Keratinocyte (primary cell): ENCODE measurements around the gene RAP2A. TPM values are rescaled to one million over a fixed set of nuclear protein-coding genes. Genes with fewer than 3 reads are reported as not detected.

Experiments
- DNase-seq: peaks from one replicate; pipeline ENCODE4 v3.0.0-alpha.2; 2011; ENCODE audit warnings: low read depth, missing footprints, low spot score
- FAIRE-seq: peaks from 2 replicates; lab custom pipeline; 2011; peaks lifted over from hg19 to GRCh38; lab: Jason Lieb, UNC
- H2AFZ ChIP-seq: 2 replicates; pipeline ENCODE4 v1.6.0; 2012; ENCODE audit warnings: low read length, control low read depth, inconsistent platforms; ENCODE audit not compliant: control insufficient read depth
- H3K27ac ChIP-seq: 2 replicates; pipeline ENCODE4 v1.5.1; 2011; ENCODE audit warnings: low read length; ENCODE audit not compliant: control insufficient read depth, insufficient read depth
- H3K27me3 ChIP-seq: 3 replicates; pipeline ENCODE4 v1.6.0; 2011; ENCODE audit warnings: low read length; ENCODE audit not compliant: control insufficient read depth, insufficient read depth; ENCODE audit errors: extremely low read depth
- H3K36me3 ChIP-seq, 2 experiments: 2 replicates in 1 of 2; 3 replicates in 1 of 2; pipeline ENCODE4 v1.5.1; 2011; ENCODE audit warnings: low read length in 2 of 2, mild to moderate bottlenecking in 1 of 2; ENCODE audit not compliant: control insufficient read depth in 2 of 2, insufficient read depth in 2 of 2; ENCODE audit errors: extremely low read depth in 1 of 2
- H3K4me1 ChIP-seq: 3 replicates; pipeline ENCODE4 v1.5.1; 2011; ENCODE audit warnings: low read length; ENCODE audit not compliant: control insufficient read depth, insufficient read depth; ENCODE audit errors: extremely low read depth
- H3K4me2 ChIP-seq: 3 replicates; pipeline ENCODE4 v1.6.0; 2011; ENCODE audit warnings: low read depth, low read length; ENCODE audit not compliant: control insufficient read depth, insufficient read depth; ENCODE audit errors: extremely low read depth
- H3K4me3 ChIP-seq, 3 experiments: fragments of 200-600 bp in 1 of 3; sonication (generic) in 1 of 3; 2 replicates in 2 of 3; 3 replicates in 1 of 3; pipeline ENCODE4 v1.5.1; 2011 to 2016; ENCODE audit warnings: low read length in 3 of 3, mild to moderate bottlenecking in 3 of 3, control low read depth in 2 of 3, inconsistent platforms in 1 of 3, low read depth in 1 of 3, mixed read lengths in 1 of 3, mixed run types in 1 of 3, moderate library complexity in 1 of 3; ENCODE audit not compliant: control insufficient read depth in 2 of 3, insufficient read depth in 2 of 3; ENCODE audit errors: extremely low read depth in 1 of 3
- H3K79me2 ChIP-seq: 2 replicates; pipeline ENCODE4 v1.6.0; 2012; ENCODE audit warnings: low read length; ENCODE audit not compliant: control insufficient read depth, insufficient read depth
- H3K9ac ChIP-seq: 3 replicates; pipeline ENCODE4 v1.6.0; 2011; ENCODE audit warnings: low read length; ENCODE audit not compliant: control insufficient read depth, insufficient read depth; ENCODE audit errors: extremely low read depth
- H3K9me1 ChIP-seq: 3 replicates; pipeline ENCODE4 v1.6.0; 2011; ENCODE audit warnings: low read length; ENCODE audit not compliant: control insufficient read depth, insufficient read depth; ENCODE audit errors: extremely low read depth
- H3K9me3 ChIP-seq: 2 replicates; pipeline ENCODE4 v1.5.1; 2012; ENCODE audit warnings: low read depth, low read length; ENCODE audit not compliant: control insufficient read depth
- H4K20me1 ChIP-seq: 3 replicates; pipeline ENCODE4 v1.6.0; 2011; ENCODE audit warnings: low read length; ENCODE audit not compliant: control insufficient read depth, insufficient read depth; ENCODE audit errors: extremely low read depth
- EZH2 ChIP-seq: IDR thresholded peaks from one replicate; pipeline ENCODE4 v1.6.1; 2012; ENCODE audit warnings: inconsistent platforms, mild to moderate bottlenecking, low read length, moderate library complexity
- dilution Hi-C: fragments of 300-500 bp; cut with MboI; formaldehyde crosslinking; loops from one replicate; pipeline ENCODE4 v1.7.0; 2020; ENCODE audit warnings: low sequenced_read_pairs; ENCODE audit not compliant: extremely low pct_ligation_motif_present
- polyA plus RNA-seq, 5 experiments: library from polyadenylated mRNA; depleted of rRNA in 3 of 5; stranded (reverse) in 3 of 5; stranded (forward) in 1 of 5; unstranded in 1 of 5; fragments of >200 nt; gene quantifications; 1 replicate in 1 of 5; 2 replicates in 3 of 5; 3 replicates in 1 of 5; pipeline versions ENCODE4 v1.2.1 to v1.2.3, GENCODE V29; 2011 to 2012; ENCODE audit warnings: missing spikeins in 2 of 5, low read depth in 1 of 5, low replicate concordance in 1 of 5
- TF ChIP-seq, protein P1 (sequence below), 3 experiments: IDR thresholded peaks in 1 of 3; conservative IDR thresholded peaks in 1 of 3; optimal IDR thresholded peaks in 1 of 3; 2 replicates in 2 of 3; 3 replicates in 1 of 3; pipeline versions ENCODE3 to v1.5.1; 2011; ENCODE audit warnings: low read length in 3 of 3, mild to moderate bottlenecking in 3 of 3, moderate library complexity in 2 of 3, control low read depth in 1 of 3, inconsistent platforms in 1 of 3; ENCODE audit not compliant: insufficient read depth in 2 of 3; ENCODE audit errors: extremely low read depth in 1 of 3

RAP2A gene
- polyA plus RNA-seq, 1 donor (not counting 4 experiments of a cell fraction or from before 2014, with no cell fraction given): 19.0 TPM

DNA sequence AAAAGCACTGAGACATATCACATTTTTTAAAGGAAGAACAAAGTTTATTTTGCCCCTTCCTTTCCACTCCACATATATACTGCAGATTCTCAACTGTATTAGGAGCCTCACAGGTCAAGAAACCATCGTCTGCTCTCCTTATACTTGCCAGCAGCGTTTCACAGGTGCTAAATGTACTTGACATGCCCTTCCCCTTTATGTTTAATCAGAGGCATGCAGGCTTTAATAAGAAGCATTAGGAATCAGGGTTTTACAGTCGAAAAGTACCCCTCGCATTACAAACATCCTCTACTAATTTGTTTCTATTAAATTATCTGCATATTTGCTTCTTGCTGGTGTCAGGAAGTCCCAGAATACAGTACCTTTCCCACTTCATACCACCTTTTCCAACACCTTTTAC lies 3.7 kb upstream of the RAP2A start:
- Histone ChIP-seq H3K27ac (no peak overlapping the region), H4K20me1 (no peaks in the 10 kb centered on the region), H3K4me3 (no peak overlapping the region), H3K36me3 (no peaks in the 10 kb centered on the region), H3K4me2 (no peak overlapping the region), H3K9me1 (no peaks in the 10 kb centered on the region), H3K9ac (no peak overlapping the region), H3K9me3 (no peaks in the 10 kb centered on the region), H3K79me2 (peaks cover 10% of the 10 kb centered on the region), H3K27me3 (no peaks in the 10 kb centered on the region), H3K4me1 (peaks cover 6% of the 10 kb centered on the region), H2AFZ (no peak overlapping the region)
- TF ChIP-seq, protein P1, sequence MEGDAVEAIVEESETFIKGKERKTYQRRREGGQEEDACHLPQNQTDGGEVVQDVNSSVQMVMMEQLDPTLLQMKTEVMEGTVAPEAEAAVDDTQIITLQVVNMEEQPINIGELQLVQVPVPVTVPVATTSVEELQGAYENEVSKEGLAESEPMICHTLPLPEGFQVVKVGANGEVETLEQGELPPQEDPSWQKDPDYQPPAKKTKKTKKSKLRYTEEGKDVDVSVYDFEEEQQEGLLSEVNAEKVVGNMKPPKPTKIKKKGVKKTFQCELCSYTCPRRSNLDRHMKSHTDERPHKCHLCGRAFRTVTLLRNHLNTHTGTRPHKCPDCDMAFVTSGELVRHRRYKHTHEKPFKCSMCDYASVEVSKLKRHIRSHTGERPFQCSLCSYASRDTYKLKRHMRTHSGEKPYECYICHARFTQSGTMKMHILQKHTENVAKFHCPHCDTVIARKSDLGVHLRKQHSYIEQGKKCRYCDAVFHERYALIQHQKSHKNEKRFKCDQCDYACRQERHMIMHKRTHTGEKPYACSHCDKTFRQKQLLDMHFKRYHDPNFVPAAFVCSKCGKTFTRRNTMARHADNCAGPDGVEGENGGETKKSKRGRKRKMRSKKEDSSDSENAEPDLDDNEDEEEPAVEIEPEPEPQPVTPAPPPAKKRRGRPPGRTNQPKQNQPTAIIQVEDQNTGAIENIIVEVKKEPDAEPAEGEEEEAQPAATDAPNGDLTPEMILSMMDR (optimal IDR thresholded peaks at IDR 0.05 in 1 of 3, IDR thresholded peaks at IDR 0.05 in 1 of 3, conservative IDR thresholded peaks at IDR 0.05 in 1 of 3; ENCODE audit: extremely low read depth in 1 of 3, insufficient read depth in 2 of 3, low read length in 3 of 3): no peak
- TF ChIP-seq EZH2: no peak
- dilution Hi-C loops: no loop called here
- DNase-seq: no peak
- FAIRE-seq: no peak

DNA sequence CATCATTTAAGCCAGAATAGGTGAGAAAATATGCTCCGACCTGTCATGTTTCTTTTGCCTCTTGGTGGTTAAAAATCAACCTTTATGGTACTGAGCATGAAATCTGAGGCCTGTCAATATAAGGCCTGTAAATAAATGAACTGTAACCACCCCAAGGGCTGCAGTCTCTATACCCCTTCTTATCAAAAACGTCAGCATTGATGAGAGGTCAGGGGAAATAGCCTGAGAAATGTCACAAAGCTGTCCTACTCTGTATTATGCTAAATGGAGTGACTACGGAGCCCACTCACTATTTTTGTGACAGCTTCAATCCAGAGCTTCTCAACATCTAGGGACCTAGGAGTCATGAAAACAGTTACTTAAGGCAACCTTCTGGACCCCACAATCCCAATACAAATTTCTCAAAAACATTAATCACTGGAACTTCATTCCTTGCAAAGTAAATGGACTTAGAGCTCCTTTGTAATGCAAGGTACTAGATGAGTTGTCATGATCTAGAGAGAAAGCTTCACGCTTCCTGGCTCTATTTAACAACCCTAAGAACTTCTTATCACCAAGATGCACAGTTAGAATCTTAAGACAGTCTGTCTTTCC lies 2.7 kb upstream of the RAP2A start:
- Histone ChIP-seq H3K9me3 (no peaks in the 10 kb centered on the region), H3K4me3 (no peak overlapping the region), H3K79me2 (peaks cover 18% of the 10 kb centered on the region), H4K20me1 (no peaks in the 10 kb centered on the region), H3K4me2 (no peak overlapping the region), H3K36me3 (no peaks in the 10 kb centered on the region), H2AFZ (no peak overlapping the region), H3K27ac (no peak overlapping the region), H3K27me3 (no peaks in the 10 kb centered on the region), H3K9me1 (no peaks in the 10 kb centered on the region), H3K4me1 (peaks cover 9% of the 10 kb centered on the region), H3K9ac (no peak overlapping the region)
- dilution Hi-C loops: no loop called here
- DNase-seq (no peak), FAIRE-seq (no peak)
- TF ChIP-seq EZH2: no peak
- TF ChIP-seq, protein P1 (optimal IDR thresholded peaks at IDR 0.05 in 1 of 3, IDR thresholded peaks at IDR 0.05 in 1 of 3, conservative IDR thresholded peaks at IDR 0.05 in 1 of 3; ENCODE audit: extremely low read depth in 1 of 3, insufficient read depth in 2 of 3, low read length in 3 of 3): no peak
